HEK293T (cell line): Measurements from ENCODE around the gene CLASP2.
A peak's percentile ranks its signal among the peaks of the same experiment; 100 is the strongest.

Source experiments
- CTCF ChIA-PET: fragments of 350-600 bp; formaldehyde crosslinking; extraction: SDS; loops from one replicate; lab custom pipeline; 2021; ENCODE audit warnings: antibody characterized with exemption, inconsistent platforms; lab: Yijun Ruan, JAX
- POLR2A ChIA-PET: fragments of 350-600 bp; formaldehyde crosslinking; extraction: SDS; loops from one replicate; lab custom pipeline; 2020; ENCODE audit warnings: antibody characterized with exemption, inconsistent platforms; lab: Yijun Ruan, JAX
- DNase-seq: peaks from one replicate; pipeline ENCODE4 v3.0.0; 2012; ENCODE audit warnings: mixed read lengths; ENCODE audit errors: extremely low spot score
- ARNT ChIP-seq: fragments of 450-650 bp; IDR thresholded peaks from 2 replicates; pipeline ENCODE4 v1.6.1; 2017; ENCODE audit warnings: mild to moderate bottlenecking
- BHLHE40 ChIP-seq: fragments of 450-650 bp; IDR thresholded peaks from 2 replicates; pipeline ENCODE4 v1.6.1; 2016; ENCODE audit warnings: mild to moderate bottlenecking, moderate library complexity, borderline replicate concordance
- CTBP1 ChIP-seq: fragments of 450-650 bp; IDR thresholded peaks from 2 replicates; pipeline ENCODE4 v1.6.1; 2016; ENCODE audit warnings: borderline replicate concordance
- ELF4 ChIP-seq: fragments of 450-650 bp; IDR thresholded peaks from 2 replicates; pipeline ENCODE4 v1.6.1; 2017; ENCODE audit warnings: antibody characterized with exemption
- FOXA1 ChIP-seq: fragments of 450-650 bp; IDR thresholded peaks from 2 replicates; pipeline ENCODE4 v1.6.1; 2016; ENCODE audit warnings: mild to moderate bottlenecking
- FOXK2 ChIP-seq: fragments of 450-650 bp; IDR thresholded peaks from 2 replicates; pipeline ENCODE4 v1.6.1; 2016; ENCODE audit warnings: mild to moderate bottlenecking
- FOXM1 ChIP-seq: fragments of 450-650 bp; IDR thresholded peaks from 2 replicates; pipeline ENCODE4 v1.6.1; 2017; ENCODE audit warnings: mild to moderate bottlenecking, borderline replicate concordance
- HDGF ChIP-seq: fragments of 450-650 bp; IDR thresholded peaks from 2 replicates; pipeline ENCODE4 v1.6.1; 2017; ENCODE audit warnings: antibody characterized with exemption, borderline replicate concordance
- L3MBTL2 ChIP-seq: fragments of 450-650 bp; conservative IDR thresholded peaks from 2 replicates; pipeline ENCODE4 v1.6.1; 2016; ENCODE audit warnings: mild to moderate bottlenecking
- LEF1 ChIP-seq: fragments of 450-650 bp; IDR thresholded peaks from 2 replicates; pipeline ENCODE4 v1.6.1; 2017; ENCODE audit warnings: mild to moderate bottlenecking, borderline replicate concordance
- NFRKB ChIP-seq: fragments of 450-650 bp; IDR thresholded peaks from 2 replicates; pipeline ENCODE4 v1.6.1; 2016; ENCODE audit warnings: mild to moderate bottlenecking, moderate library complexity
- SP1 ChIP-seq: fragments of 450-650 bp; IDR thresholded peaks from 2 replicates; pipeline ENCODE4 v1.6.1; 2017
- SUZ12 ChIP-seq: fragments of 450-650 bp; IDR thresholded peaks from 2 replicates; pipeline ENCODE4 v1.6.1; 2016; ENCODE audit warnings: mild to moderate bottlenecking
- TARDBP ChIP-seq: fragments of 450-650 bp; IDR thresholded peaks from 2 replicates; pipeline ENCODE4 v1.6.1; 2016
- ZNF384 ChIP-seq: fragments of 450-650 bp; IDR thresholded peaks from 2 replicates; pipeline ENCODE4 v1.6.1; 2016
- TF ChIP-seq, protein P1 (sequence below): fragments of 450-650 bp; IDR thresholded peaks from 2 replicates; pipeline ENCODE4 v1.6.1; 2016

Gene CLASP2

GRCh38 chr3:33637482-33637881 is 80.6 kb downstream of the CLASP2 start:
- ChIA-PET CTCF (interaction anchor here (1.3 to 1.6 kb wide), 2 partner anchors 141 to 150 kb away, joined by 4 to 9 read pairs; no protein-coding TSS in a partner anchor), POLR2A (interaction anchor here (0.7 to 1.3 kb wide), 2 partner anchors 9 to 161 kb away, joined by 3 to 5 read pairs; partner anchors contain the start of gene PDCD6IP)
- no peak for DNase-seq
- TF ChIP-seq FOXM1 (no peak), ELF4 (no peak), TARDBP (no peak), CTBP1 (no peak), BHLHE40 (no peak), SUZ12 (no peak), SP1 (no peak), ARNT (no peak), ZNF384 (no peak), FOXA1 (no peak), L3MBTL2 (no peak), LEF1 (no peak), NFRKB (no peak)

- POLR2A ChIA-PET, result no interaction called here
Observed at GRCh38 chr3:33636125-33636850, 81.8 kb downstream of the CLASP2 start.

GRCh38 chr3:33634262-33634661 is 83.8 kb downstream of the CLASP2 start:
- ChIA-PET CTCF (interaction anchor here (1.0 kb wide), 1 partner anchor 153 kb away, joined by 3 read pairs; no protein-coding TSS in a partner anchor), POLR2A (no interaction called here)
- DNase-seq, result no peak
- no peak for TF ChIP-seq LEF1
- no peak for TF ChIP-seq ZNF384
- TF ChIP-seq, protein P1, sequence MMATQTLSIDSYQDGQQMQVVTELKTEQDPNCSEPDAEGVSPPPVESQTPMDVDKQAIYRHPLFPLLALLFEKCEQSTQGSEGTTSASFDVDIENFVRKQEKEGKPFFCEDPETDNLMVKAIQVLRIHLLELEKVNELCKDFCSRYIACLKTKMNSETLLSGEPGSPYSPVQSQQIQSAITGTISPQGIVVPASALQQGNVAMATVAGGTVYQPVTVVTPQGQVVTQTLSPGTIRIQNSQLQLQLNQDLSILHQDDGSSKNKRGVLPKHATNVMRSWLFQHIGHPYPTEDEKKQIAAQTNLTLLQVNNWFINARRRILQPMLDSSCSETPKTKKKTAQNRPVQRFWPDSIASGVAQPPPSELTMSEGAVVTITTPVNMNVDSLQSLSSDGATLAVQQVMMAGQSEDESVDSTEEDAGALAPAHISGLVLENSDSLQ, result no peak
- TF ChIP-seq FOXA1, result no peak
- no peak for TF ChIP-seq ELF4
- TF ChIP-seq BHLHE40, result no peak

More at GRCh38 chr3:33636125-33636850, 81.8 kb downstream of the CLASP2 start:
- DNase-seq, result peak; percentile 52
- CTCF ChIA-PET, result interaction anchor here (1.3 to 1.6 kb wide), 3 partner anchors 80 to 151 kb away, joined by 4 to 9 read pairs (median 4); no protein-coding TSS in a partner anchor
- TF ChIP-seq CTBP1, result no peak
- TF ChIP-seq LEF1, result no peak
- TF ChIP-seq, protein P1, result peak; percentile 92
- TF ChIP-seq ZNF384, result peak; percentile 66
- no peak for TF ChIP-seq FOXK2
- no peak for TF ChIP-seq NFRKB
- no peak for TF ChIP-seq BHLHE40

DNA sequence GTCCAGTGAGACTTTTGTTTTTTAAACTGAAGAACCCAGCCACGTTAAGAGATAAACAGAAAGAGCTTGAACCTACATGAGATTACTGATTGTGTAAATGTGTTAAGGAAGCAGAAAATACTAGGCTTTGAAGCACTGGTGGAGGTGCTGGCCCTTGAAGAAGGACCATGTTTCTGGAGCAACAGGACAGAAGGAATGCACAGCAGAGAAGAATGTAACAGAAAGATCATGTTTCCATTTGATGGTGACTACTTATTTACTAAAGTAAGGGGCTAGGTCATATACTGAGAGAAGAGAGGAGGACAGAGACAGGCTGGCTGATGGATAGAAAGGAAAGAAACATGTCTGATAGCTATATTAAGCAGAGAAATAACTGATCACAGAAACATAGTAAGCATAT is 88.8 kb downstream of the CLASP2 start:
- TF ChIP-seq LEF1, result no peak
- no peak for TF ChIP-seq BHLHE40
- no peak for TF ChIP-seq SUZ12
- TF ChIP-seq FOXK2, result no peak
- POLR2A ChIA-PET, result no interaction called here
- no peak for DNase-seq
- CTCF ChIA-PET, result interaction anchor here (2.8 kb wide), 1 partner anchor 158 kb away, joined by 14 read pairs; no protein-coding TSS in a partner anchor

- no peak for TF ChIP-seq TARDBP
- ChIA-PET CTCF (no interaction called here), POLR2A (no interaction called here)
- no peak for DNase-seq
Observed at GRCh38 chr3:33624756-33625155, 93.3 kb downstream of the CLASP2 start.

- ChIA-PET POLR2A (no interaction called here), CTCF (no interaction called here)
- TF ChIP-seq, protein P1, result no peak
- TF ChIP-seq TARDBP (no peak), L3MBTL2 (no peak), HDGF (no peak)
- DNase-seq, result no peak
Observed at GRCh38 chr3:33613041-33613440, 105.0 kb downstream of the CLASP2 start.

GRCh38 chr3:33612607-33613006 is 105.4 kb downstream of the CLASP2 start:
- DNase-seq, result no peak
- ChIA-PET POLR2A (no interaction called here), CTCF (no interaction called here)
- TF ChIP-seq ARNT (no peak), CTBP1 (no peak), FOXA1 (no peak), NFRKB (no peak), ELF4 (no peak), HDGF (no peak), FOXM1 (no peak), LEF1 (no peak), SP1 (no peak)
